ENCODE data around the gene MAN1A2.

Gene MAN1A2

DNA sequence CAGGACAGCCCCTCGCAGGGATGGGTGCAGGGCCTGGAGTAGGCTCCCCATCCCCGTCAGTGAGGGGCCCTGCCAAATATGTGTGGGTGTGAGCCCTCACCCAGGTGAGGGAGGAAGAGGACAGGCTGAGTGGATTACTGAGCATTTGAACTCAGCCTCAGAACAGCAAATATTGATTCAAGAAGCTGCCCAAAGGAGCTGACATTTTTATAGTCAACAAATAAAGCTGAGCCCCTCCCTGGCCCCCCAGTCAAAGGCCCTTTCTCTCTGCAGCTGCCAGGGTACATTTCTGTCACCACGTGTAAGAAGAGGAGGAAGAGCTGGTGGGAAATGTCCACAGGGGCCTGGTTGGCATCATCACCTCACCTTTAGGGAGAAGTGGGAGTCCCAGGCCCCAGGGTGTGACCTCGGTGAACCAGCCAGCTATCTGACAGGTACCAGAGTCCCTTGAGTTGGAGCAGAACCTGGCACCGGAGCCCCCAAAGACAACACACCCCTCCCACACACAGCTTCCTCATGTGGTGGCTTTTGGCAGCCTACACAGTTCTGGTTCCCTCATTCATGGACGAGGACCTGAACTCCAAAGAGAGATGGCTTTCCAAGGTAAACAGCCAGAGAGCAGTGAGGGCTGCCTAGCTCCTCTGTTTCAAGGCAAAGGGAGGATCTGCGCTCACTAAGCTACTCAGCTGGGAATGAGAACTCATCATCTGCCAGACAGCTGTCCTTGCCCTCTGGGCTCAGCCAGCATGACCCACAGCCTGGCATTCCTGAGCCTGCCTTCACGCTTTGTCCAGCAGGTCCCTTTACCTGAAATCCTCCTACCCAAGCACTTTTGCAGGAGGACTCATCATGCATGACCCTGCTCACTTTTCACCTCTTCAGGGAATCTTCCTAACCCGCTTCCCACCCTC lies 195.6 kb downstream of the MAN1A2 start:
- DNase-seq, result peak; percentile 33

DNA sequence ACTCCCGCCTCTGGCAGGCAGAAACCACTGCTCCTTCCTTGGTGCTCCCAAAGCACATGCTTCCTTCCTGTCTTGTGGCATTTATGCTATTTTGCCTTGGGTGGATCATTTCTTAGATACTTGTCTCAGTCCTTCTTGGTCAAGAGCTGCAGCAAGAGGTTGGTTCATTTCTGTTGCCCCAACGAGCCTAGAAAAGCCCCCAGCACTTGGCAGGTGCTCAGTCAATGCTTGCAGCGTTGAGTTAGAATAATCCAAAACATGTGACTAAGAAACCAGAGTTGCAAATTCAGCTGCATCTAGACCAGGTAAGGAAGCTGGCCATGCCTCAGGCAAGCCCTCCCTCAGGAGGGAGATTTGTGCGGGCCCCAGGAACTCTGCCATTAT lies 196.2 kb downstream of the MAN1A2 start:
- DNase-seq, result peak; percentile 16

DNA sequence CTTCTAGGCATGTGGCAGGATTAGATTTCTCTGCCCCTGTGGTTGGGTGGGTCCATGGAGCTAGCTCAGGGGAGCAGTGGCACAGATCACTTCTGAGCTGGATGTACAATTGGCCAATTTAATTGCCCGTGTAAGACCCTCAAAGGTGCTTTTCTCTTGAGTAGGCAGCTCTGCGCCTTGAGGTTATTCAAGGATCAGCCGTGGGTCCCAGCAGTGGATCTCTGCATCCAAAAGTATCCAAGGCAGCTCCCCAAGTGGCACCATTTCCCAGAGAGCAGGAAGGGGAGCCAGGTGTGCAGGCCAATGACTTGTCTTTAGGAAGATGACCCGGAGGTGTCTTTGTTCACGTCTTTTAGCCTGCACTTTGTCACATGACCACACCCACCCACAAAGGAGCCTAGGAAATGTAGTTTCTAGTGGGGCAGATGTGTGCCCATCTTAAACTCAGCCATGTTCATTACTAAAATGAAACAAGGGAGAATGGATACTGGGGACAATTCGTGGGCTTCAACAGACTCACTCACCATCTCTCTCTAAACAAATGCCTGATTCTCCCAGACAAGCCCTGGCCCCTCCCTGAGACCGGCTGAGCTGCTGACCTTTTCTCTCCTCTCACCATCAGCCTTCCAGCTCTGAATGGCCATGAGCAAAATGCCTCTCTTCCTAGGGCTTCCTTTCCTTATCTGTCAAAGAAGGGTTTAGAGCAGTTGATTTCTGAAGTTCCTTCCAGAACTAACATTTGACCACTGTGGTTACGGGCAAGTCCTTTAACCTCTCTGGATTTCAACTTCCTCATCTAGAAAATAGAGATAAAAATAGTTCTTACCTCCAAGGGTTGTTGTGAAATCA lies 197.2 kb downstream of the MAN1A2 start:
- DNase-seq, result peak; percentile 13

- DNase-seq, result no peak
Measured at GRCh38 chr1:117565076-117565556, 197.9 kb downstream of the MAN1A2 start.

- DNase-seq, result peak; percentile 61
Measured at GRCh38 chr1:117565745-117566455, 198.7 kb downstream of the MAN1A2 start.

GRCh38 chr1:117566556-117566955 lies 199.3 kb downstream of the MAN1A2 start:
- DNase-seq, result peak; percentile 41

- peak; percentile 56 for DNase-seq
Measured at GRCh38 chr1:117567435-117567834, 200.2 kb downstream of the MAN1A2 start.

- peak; percentile 22 for DNase-seq
Measured at GRCh38 chr1:117567976-117568375, 200.7 kb downstream of the MAN1A2 start.

DNA sequence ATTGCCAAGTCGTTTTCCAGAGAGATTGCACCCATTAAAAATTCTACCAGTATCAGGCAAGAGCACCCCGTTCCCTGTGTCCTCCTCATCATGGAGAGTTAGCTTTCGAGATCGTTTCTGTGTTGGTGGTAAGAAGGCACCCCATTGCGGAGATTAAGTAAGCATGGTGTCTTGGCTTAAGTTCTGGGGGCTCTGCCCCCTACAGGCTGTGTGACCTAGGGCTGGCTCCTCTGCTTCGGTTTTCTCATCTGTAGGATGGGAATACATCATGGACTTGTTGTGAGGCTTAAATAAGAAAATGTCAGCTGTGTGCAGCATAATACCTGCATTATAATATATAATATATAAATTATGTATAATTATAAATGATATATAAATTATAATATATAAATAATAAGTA lies 201.8 kb downstream of the MAN1A2 start:
- DNase-seq, result peak; percentile 24

DNA sequence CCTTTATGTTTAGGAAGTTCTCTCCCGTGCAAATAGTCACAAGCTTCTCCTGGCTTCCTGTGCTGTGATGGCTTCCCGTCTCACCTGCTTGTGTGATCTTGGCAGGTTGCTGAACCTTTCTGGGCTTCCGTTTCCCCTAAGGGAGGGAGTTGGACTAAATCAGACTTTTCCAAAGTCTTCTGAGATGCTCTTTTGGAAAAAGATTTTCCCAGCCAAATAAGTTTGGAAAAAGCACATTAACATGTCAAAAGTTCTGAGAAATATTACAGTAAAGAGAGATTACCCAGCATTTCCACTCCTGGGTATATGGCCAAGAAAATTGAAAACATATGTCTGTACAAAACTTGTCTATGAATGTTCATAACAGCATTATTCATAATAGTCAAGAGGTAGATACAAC lies 202.6 kb downstream of the MAN1A2 start:
- DNase-seq, result no peak

DNA sequence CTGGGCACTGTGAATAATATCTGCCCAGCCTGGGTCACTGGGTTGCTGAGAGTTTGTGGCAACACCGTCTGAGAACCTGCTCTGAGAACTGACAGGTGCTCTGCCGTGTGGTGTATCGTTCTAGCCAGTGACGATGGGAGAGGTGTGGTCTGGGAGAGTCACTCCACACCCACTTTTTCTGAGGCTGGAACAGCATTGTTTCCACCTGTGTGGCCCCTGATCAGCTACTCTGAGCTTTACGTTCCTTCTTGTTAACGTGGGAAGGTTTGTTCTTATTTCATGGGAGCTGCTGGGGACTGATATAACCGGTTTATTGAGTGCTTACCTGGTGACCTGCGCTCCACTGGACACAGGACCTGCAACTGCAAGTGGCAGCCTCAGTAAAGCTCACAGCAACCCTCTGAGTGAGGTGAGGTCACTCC lies 203.8 kb downstream of the MAN1A2 start:
- DNase-seq, result no peak

- DNase-seq, result no peak
Measured at GRCh38 chr1:117571496-117571895, 204.2 kb downstream of the MAN1A2 start.

- DNase-seq, result peak; percentile 66
Measured at GRCh38 chr1:117572546-117572945, 205.3 kb downstream of the MAN1A2 start.

GRCh38 chr1:117573386-117574023 lies 206.3 kb downstream of the MAN1A2 start:
- peak; percentile 63 for DNase-seq

DNA sequence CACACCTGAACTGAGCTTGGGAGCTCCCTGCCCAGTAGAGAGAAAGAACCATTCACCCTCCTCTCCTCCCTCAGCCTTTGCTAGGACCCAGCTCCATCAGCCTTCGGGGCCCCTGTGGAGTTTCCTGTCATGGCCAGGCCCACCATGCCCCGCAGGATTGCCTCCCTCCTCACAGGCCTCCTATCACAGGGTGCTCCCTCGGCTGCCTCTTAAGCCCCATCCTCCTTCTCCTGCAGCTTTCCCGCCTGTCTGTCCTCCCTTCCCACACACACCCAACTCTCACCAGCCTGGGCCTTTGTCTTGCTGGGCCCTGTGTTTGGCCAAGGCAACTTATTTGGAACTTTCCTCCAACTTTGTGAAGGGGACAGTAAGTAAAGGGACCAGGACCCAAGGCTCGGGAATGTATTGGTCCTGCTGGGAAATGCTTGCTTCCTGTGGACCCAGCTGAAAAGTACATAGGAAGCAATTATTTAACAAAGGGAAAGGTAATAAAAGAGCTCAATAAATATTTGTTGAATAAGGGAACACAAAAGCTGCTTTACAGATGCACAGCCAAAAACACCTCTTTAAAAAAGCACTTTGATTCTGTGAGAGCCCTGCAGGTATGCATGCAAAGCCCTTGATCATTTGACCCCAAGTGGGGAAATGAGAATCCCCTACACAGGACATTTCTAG lies 207.0 kb downstream of the MAN1A2 start:
- peak; percentile 50 for DNase-seq

DNA sequence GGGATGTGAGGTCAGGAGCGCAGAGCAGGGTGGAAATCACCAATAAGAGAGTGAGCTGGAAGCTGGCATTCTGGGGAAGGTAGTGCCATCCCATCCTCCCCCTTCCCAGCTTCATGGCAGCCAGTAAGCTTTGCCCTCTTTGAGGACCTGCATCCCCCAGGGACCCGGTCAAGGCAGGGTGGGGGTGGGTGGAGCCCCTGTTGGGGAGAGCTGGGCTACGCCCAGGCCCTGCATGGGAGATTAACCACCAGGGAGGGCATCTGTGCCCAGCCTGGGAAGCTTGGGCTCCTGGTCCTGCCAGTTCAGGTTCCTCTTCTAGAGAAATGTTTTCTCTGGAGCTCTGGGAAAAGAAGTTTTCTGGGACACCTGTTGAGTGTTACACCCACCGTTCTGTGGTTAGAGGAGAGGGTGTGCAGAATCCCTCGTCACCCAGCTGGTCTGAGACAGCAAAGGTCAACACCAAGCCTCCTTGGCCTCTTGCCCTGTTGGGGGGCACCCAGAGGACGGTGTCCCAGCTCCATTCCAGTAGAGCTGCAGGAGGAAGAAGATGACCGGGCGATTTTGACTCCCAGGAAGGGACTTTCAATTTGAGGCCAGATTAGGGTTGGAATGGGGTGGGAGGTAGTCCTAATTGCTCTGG lies 208.5 kb downstream of the MAN1A2 start:
- peak; percentile 54 for DNase-seq

DNA sequence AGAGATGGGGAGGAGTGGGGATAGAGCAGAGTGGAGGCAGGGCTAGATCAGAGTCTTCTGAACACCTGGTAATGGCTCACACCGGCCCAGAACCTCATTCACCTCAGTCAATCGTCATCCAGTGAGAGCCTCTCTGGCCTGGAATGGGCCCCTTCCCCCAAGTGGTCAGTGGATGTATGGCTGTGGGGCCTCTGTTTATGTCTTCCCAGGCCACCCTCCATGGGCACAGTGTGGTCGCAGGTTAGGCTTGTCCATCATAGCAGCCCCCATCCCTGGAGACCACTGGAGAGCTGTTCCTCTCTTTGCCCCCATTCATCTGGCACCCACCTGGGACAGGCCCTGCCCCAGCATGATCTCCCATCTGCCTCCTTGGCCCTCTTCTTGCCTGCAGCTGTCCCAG lies 209.0 kb downstream of the MAN1A2 start:
- no peak for DNase-seq

GRCh38 chr1:117577191-117577885 lies 210.1 kb downstream of the MAN1A2 start:
- peak; percentile 34 for DNase-seq

- DNase-seq, result no peak
Measured at GRCh38 chr1:117578466-117578865, 211.2 kb downstream of the MAN1A2 start.

Measured in activated effector memory CD4-positive, alpha-beta T cell treated with anti-CD3 and anti-CD28 coated beads, Interleukin-2, amount 50 U/mL, for 16 hours (primary cell).